ENCODE measurements around the gene CAMK1D.

GRCh38 chr10:12550994-12551393, 201.6 kb downstream of the CAMK1D start:
- TF ChIP-seq CTCF (IDR thresholded peaks at IDR 0.05; ENCODE audit: poor library complexity), result no peak
- no peak for TF ChIP-seq EZH2 (IDR thresholded peaks at IDR 0.05; ENCODE audit: borderline replicate concordance)

Measured in hepatocyte (in vitro differentiated cells).